Left ventricle myocardium inferior (tissue), 1 donor: ENCODE data around the gene SYK. TPM values are rescaled to one million over a fixed set of nuclear protein-coding genes. Genes with fewer than 3 reads are reported as not detected.

Source experiments
- DNase-seq: peaks from one replicate; pipeline ENCODE4 v3.0.0-alpha.2; 2020
- H3K27ac ChIP-seq: fragments of 200-600 bp; replicated peaks from 2 replicates; pipeline ENCODE4 v1.8.0; 2021
- H3K27me3 ChIP-seq: fragments of 200-600 bp; 2 replicates; pipeline ENCODE4 v1.8.0; 2021; ENCODE audit warnings: low read depth
- H3K36me3 ChIP-seq: fragments of 200-600 bp; 2 replicates; pipeline ENCODE4 v1.8.0; 2021
- H3K4me1 ChIP-seq: fragments of 200-600 bp; 2 replicates; pipeline ENCODE4 v1.8.0; 2021
- H3K4me3 ChIP-seq: fragments of 200-600 bp; 2 replicates; pipeline ENCODE4 v1.8.0; 2021; ENCODE audit warnings: mild to moderate bottlenecking, moderate library complexity
- H3K9me3 ChIP-seq: fragments of 200-600 bp; replicated peaks from 2 replicates; pipeline ENCODE4 v1.8.0; 2021
- intact Hi-C: fragments of 100-400 bp; cut with micrococcal nuclease; formaldehyde crosslinking; loops from one replicate; pipeline ENCODE4 v1.11.0; 2022
- total RNA-seq: library from RNA; stranded (reverse); fragmentation: NEBNext Ultra II Directional; extraction: Animal tissue kit (Norgen Biotek cat#: 25700); gene quantifications from one replicate; pipeline ENCODE4 v1.2.1, GENCODE V29; 2021
- TF ChIP-seq, protein P1 (sequence below): fragments of 200-600 bp; IDR thresholded peaks from 2 replicates; pipeline ENCODE4 v1.8.0; 2021; ENCODE audit warnings: antibody characterized with exemption, mild to moderate bottlenecking, borderline replicate concordance
- donor health status: DM: no; HTN: yes; CAD: no; lungs with severe emphysema.

SYK gene
- total RNA-seq, 1 donor from 2014 or later: 5.4 TPM

GRCh38 chr9:90843525-90843924 is 41.9 kb downstream of the SYK start:
- intact Hi-C loops: no loop called here
- H3K36me3 ChIP-seq: no peaks in the 10 kb centered on the region
- no peak for DNase-seq
- H3K27me3 ChIP-seq: no peaks in the 10 kb centered on the region
- H3K4me3 ChIP-seq: no peak overlapping the region
- H3K27ac ChIP-seq: no peak overlapping the region
- H3K9me3 ChIP-seq: no peaks in the 10 kb centered on the region
- peaks cover 4% of the 10 kb centered on the region for H3K4me1 ChIP-seq
- TF ChIP-seq, protein P1, sequence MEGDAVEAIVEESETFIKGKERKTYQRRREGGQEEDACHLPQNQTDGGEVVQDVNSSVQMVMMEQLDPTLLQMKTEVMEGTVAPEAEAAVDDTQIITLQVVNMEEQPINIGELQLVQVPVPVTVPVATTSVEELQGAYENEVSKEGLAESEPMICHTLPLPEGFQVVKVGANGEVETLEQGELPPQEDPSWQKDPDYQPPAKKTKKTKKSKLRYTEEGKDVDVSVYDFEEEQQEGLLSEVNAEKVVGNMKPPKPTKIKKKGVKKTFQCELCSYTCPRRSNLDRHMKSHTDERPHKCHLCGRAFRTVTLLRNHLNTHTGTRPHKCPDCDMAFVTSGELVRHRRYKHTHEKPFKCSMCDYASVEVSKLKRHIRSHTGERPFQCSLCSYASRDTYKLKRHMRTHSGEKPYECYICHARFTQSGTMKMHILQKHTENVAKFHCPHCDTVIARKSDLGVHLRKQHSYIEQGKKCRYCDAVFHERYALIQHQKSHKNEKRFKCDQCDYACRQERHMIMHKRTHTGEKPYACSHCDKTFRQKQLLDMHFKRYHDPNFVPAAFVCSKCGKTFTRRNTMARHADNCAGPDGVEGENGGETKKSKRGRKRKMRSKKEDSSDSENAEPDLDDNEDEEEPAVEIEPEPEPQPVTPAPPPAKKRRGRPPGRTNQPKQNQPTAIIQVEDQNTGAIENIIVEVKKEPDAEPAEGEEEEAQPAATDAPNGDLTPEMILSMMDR: no peak

DNA sequence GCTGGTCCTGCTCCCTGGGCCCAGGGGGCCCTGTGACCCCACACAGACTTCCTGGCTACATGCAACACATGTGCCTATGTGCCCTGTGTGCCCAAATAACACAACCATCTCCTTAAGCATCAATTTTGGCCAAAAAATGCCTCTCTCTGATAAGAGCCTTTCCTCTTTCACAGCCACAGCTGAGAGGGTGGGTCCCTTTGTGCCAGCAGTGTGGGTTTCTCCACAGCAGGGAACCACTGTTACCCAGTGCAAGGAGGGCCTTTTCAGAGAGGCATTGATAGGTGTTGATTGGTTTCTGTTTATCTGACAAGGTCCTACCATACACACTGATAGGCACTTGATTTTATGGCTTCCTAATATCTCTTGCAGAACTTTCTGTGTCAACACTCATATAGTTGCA is 42.7 kb downstream of the SYK start:
- intact Hi-C loops: no loop called here
- no peak for DNase-seq
- H3K36me3 ChIP-seq: no peaks in the 10 kb centered on the region

DNA sequence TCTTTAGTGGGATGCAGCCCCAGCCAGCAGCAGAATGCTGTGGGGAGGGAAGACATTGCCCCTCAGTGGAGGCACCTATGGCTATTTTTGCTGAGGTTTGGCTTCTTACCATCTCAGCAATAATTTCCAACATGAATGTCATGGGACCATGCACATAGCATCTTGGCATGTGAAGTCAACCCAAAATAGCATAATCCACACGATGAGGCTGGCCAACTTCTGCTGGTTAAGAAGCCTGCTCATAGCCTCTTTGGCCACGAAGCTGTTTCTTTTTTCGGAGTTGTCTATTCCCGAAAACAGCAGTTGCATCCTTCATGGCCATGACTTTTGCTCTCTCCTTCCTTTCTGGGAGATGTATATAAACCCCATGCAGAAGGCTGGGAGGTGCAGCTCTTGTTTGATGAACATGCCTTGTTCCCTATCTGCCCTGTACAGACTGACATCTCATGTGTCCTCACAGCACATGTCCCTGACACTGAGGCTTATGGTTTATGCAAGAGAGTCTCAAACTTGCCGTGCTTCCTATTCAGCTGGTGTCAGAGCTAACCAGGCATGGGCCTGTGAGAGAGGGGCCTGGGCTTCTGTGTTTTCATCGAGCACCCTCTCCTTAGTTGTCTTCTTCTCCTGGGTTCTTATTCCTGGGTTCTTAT is 45.3 kb downstream of the SYK start:
- intact Hi-C loops: no loop called here
- Histone ChIP-seq H3K27ac (no peak overlapping the region), H3K4me3 (no peak overlapping the region), H3K36me3 (no peaks in the 10 kb centered on the region), H3K4me1 (peaks cover 8% of the 10 kb centered on the region), H3K27me3 (no peaks in the 10 kb centered on the region), H3K9me3 (no peaks in the 10 kb centered on the region)
- TF ChIP-seq, protein P1: no peak
- no peak for DNase-seq

More for the DNA sequence above, 42.7 kb downstream of the SYK start:
- no peaks in the 10 kb centered on the region for H3K27me3 ChIP-seq
- no peak overlapping the region for H3K27ac ChIP-seq
- H3K4me1 ChIP-seq: peaks cover 4% of the 10 kb centered on the region
- H3K4me3 ChIP-seq: no peak overlapping the region
- no peaks in the 10 kb centered on the region for H3K9me3 ChIP-seq
- TF ChIP-seq, protein P1: no peak

- no peak overlapping the region for H3K4me3 ChIP-seq
- peaks cover 16% of the 10 kb centered on the region for H3K4me1 ChIP-seq
- intact Hi-C loops: no loop called here
- DNase-seq: no peak
- H3K27ac ChIP-seq: no peak overlapping the region
- H3K27me3 ChIP-seq: no peaks in the 10 kb centered on the region
- TF ChIP-seq, protein P1: no peak
- no peaks in the 10 kb centered on the region for H3K9me3 ChIP-seq
- H3K36me3 ChIP-seq: no peaks in the 10 kb centered on the region
Observed at GRCh38 chr9:90847971-90848370, 46.4 kb downstream of the SYK start.

DNA sequence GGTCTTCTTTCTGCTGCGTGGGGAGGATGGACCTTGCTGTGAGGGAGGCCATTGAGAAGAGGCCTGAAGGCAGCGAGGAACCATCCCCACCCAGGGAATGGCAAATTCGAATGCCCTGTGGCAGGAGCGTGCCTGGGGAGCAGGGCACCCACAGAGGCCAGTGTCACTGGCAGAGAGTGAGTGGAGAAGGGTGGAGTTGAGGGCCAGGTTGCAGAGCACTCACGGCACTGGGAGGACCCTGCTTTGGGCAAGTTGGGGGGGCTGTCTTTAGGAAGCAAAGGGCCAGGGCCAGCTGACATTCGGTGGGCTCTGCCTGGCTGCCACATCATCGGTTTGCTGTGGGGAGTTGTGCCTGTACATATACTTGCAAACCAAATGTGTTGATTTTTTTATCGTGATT is 47.2 kb downstream of the SYK start:
- no peak overlapping the region for H3K27ac ChIP-seq
- no peaks in the 10 kb centered on the region for H3K9me3 ChIP-seq
- intact Hi-C loops: no loop called here
- H3K27me3 ChIP-seq: no peaks in the 10 kb centered on the region
- H3K4me1 ChIP-seq: peaks cover 16% of the 10 kb centered on the region
- TF ChIP-seq, protein P1: no peak
- H3K4me3 ChIP-seq: no peak overlapping the region
- no peaks in the 10 kb centered on the region for H3K36me3 ChIP-seq
- DNase-seq: no peak
